GM18508 (cell line): ENCODE results near the gene FAM13A.
A peak's percentile ranks its signal among the peaks of the same experiment; 100 is the strongest.

Experiments
- ATAC-seq: cut with Tn5 transposase; IDR thresholded peaks from one replicate; pipeline ENCODE4 v1.9.1; 2021; ENCODE audit warnings: moderate number of reproducible peaks; ENCODE audit not compliant: insufficient read depth, unreplicated experiment

FAM13A gene

GRCh38 chr4:88796545-88796944, 260.4 kb downstream of the FAM13A start:
- no peak for ATAC-seq

DNA sequence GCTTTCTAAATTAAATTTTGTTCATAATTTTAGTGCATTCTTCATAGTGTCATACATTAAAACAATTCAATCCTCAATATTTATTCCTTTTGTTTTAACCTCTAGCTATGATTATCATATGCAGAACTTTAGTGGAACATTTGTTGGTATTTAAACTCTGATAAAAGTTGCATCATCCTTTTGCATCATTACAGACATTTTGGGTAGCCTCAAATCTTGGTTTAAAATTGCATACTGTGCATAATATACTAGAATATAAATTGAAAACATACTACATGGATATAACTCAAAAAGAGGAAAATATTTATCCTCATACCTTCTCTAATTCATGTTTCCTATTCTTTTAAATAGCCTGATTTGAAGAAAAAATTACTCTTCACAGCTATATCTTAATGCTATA, 262.0 kb downstream of the FAM13A start:
- no peak for ATAC-seq

DNA sequence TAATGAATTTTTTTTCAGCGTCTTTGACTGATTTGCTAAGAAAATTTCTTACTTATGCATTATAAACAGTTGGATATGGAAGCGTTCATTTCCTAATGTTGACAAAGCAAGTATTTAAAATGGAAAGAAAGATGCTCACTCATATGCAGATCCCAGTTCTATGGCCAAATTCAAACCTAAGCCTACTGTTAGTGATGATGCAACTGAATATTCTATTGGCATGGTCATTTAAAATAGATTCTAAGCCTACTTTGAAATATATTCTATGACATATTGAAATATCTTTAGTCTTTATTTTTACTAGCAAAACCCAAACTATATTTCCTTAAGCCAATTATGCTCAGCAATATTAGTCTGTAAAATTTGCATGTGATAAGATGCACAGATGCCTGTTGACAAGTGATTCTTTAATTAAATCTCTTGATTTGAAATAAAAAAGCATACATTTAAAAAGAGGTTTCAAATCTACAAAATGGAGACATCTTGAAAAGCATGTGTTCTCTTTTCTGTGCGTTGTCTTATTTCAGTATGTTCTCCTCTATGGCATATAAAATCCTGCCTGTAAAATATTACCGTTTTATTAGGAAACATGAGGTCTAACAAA, 262.8 kb downstream of the FAM13A start:
- no peak for ATAC-seq

DNA sequence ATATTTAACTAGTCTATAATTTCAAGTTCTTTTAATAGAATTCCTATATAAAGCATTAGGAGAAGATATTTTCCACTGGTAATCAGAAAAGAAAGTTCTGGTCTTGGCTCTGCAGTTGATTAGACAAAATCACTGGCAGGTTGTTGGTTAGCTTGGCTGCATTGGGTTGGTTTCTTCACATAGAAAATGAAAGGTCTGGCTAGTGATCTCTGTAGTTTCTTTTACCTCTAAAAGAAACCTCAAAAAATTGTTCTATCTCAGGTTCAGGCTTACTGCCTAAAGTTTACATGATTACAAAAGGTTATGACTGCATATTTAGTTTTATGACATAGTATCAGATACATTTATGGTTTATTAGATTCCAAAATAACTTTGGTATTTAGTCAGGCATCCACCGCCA, 263.5 kb downstream of the FAM13A start:
- peak; percentile 52 for ATAC-seq

GRCh38 chr4:88792821-88793220, 264.2 kb downstream of the FAM13A start:
- ATAC-seq = no peak

DNA sequence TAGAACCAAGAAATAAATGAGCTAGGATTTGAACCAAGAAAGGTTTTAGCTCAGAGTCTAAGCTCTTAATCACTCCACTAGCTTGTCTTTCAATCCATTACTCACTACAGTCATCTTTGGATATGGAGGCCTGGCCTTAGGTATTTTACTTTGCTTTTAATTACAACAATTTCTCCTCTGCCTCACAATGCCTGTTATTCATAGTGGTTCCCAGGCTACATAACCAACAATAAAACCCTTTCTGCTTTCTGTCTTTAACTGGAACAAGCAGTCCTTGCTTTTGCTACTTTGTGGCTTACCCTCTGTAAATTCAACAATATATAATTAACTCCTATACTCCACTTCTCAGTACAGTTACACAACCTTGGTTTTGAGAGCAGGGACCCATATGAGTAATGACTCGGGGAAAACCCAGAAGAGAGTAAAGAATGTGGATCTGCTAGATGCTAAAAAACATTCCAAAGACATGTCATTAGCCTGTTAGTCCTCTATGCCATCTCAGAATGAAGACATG, 264.7 kb downstream of the FAM13A start:
- peak; percentile 84 for ATAC-seq

DNA sequence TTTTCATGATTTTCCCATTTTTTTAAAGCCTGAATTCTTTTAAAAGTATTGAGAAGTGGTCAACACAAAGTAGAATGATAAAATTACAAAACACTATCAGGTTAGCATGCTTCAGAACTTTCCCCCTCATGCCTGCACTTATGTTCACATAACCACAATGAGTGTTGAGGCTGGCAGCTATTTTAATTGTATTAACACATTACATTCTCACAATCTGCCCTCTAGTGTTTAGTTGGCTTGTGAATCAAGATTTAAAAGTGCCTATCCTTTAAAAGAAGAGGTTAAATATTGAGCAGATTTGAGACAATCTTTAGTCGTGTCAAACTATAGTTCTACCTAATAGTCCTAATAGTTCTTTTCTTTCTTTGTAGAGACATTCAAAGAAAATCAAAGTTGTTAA, 265.7 kb downstream of the FAM13A start:
- no peak for ATAC-seq

- ATAC-seq = no peak
These were observed 268.1 kb downstream of the FAM13A start for GRCh38 chr4:88788895-88789294.

GRCh38 chr4:88788424-88788823, 268.6 kb downstream of the FAM13A start:
- ATAC-seq = no peak

DNA sequence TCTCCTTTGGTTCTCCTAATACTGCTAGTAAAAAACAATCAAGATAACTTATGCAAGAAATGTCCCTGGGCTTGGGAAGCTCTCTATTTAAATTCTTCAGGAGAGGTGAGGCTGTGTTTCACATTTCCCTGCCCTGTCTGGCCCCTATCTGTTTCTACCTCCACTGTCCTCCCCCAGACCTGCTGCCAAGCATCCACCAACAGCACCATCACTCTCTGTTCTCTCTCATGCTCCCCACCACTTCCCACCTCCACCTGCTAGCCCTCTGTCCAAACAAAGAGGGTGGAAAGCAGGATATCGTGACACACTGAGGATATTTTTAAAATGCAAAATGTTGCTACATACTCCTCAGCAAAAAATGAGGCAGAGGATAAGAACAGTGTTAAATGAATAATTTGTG, 271.0 kb downstream of the FAM13A start:
- ATAC-seq = no peak

GRCh38 chr4:88780389-88780788, 276.6 kb downstream of the FAM13A start:
- no peak for ATAC-seq

- ATAC-seq = no peak
These were observed 277.6 kb downstream of the FAM13A start for GRCh38 chr4:88779431-88779830.

DNA sequence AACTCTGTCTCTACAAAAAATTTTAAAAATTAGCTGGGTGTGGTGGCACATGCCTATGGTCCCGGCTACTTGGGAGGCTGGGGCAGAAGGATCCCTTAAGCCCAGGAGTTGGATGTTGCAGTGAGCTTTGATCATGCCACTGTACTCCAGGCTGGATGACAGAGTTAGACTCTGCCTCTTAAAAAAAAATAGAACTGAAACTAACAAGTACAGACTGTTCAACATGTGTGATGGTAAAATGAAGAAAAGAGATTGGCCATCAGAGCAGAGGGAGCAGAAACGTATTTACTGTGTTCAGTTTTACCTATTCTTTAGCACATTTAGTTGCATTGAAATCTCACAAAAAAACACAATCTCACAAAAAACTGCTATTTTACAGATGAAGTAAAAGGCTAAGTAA, 281.5 kb downstream of the FAM13A start:
- ATAC-seq = no peak

DNA sequence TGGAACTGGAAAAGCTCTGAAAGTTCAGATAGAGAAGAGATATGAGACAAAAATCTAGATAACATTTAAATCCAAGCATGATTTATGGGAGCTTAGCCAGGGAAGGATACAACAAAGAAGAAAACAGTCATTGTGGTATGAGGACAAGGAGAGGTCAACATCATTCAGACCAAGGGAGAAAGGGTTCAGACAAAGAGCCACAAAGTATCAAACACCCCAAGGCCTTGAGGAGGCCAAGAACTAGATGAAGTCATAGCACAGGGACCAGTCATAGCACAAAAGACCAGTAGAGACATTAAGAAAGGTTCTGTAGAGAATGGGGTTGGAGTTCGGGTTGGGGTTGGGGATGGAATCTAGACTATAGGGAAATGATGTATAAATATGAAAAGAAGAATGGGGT, 282.0 kb downstream of the FAM13A start:
- no peak for ATAC-seq

GRCh38 chr4:88771883-88772450, 285.0 kb downstream of the FAM13A start:
- no peak for ATAC-seq

DNA sequence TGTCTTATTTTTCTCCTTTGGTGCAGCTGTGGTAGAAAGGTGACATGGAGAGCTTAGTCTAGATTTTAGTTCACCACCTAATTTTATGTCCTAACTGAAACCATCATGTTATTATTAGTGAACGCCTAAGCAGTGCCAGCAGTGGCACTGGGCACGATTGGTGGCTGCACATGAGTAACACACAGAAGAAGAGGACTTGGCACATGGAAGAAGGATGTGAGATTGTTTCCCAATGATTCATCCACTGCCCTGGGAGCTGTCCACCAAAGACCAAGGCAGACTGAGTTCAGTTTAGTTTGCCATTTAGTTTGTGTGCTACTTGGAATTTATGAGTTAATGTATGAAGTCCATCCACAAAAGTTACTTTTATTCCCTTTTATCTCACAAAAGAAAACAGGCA, 291.3 kb downstream of the FAM13A start:
- ATAC-seq = no peak

- ATAC-seq = no peak
These were observed 293.9 kb downstream of the FAM13A start for GRCh38 chr4:88763075-88763474.

DNA sequence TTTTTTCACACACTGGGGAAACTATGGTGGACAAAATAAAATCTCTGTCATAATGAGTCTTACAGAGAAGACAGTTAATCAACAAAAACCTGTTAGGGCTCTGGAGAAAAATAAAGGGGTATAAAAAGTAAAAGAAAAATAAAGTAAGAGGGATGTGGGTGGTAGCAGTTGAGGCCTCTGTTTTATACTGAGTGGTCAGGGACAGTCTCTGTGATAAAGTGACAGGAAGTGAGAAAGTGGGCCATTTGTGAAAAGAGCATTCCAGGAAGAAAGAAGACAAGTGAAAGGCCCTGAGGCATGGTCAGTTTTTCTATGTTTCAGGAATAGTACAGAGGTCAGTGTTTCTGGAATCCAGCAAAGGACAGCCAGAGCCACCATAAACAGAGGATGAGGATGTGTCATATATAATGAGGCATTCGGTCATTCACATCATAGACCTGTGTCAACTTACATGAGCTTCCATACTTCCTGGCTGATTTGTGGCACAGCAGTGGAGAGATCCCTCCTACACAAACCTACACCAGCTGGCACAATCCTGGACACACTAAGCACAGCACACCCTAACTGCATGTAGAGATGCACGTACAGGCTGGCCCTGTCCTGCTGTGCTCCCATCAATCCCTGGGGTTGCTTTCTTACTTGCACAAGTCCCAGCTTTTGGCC, 295.0 kb downstream of the FAM13A start:
- ATAC-seq = no peak

GRCh38 chr4:88761342-88761741, 295.6 kb downstream of the FAM13A start:
- no peak for ATAC-seq

GRCh38 chr4:88759895-88760290, 297.1 kb downstream of the FAM13A start:
- ATAC-seq = no peak

DNA sequence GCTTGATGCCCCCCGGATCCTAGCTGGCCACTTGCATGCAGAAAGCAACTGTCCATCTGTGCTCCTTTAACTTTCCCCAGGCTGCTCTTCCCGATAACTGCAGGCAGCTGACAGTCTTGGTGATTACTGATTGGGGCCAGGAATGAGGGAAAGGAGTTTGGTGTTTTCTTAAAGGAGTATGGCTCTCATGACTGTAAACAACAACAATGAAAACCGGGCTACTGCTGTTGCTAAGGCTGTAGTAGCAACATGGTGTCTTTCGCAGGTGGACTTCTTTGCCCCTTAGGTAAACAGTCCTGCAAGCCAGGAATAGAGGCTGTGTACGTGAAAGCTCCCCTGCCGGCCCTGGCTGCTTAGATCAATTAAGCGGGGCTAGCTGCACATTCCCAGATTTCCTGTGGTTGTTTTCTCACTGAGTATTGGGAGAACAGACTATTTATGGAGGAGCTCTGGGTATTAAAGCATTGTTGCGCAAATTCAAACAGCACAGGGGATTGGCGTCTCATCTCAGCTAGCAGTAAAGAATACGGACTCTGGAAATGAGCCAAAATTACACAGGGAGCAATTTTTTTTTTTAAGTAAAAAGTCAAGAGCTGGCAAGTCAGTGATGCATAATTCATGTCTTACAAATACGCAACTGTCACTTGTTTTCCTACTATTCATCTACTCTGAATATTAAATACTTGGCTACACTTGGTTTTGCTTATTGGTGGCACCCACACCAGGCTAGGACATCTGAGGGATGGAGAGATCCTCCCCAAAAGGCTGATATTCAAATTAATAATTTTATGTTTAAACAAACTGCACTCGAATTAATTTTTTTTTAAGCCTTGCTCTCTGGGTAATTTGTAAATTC, 297.7 kb downstream of the FAM13A start:
- ATAC-seq = no peak
